ENCODE measurements around the gene ABCB9.

ABCB9 gene

DNA sequence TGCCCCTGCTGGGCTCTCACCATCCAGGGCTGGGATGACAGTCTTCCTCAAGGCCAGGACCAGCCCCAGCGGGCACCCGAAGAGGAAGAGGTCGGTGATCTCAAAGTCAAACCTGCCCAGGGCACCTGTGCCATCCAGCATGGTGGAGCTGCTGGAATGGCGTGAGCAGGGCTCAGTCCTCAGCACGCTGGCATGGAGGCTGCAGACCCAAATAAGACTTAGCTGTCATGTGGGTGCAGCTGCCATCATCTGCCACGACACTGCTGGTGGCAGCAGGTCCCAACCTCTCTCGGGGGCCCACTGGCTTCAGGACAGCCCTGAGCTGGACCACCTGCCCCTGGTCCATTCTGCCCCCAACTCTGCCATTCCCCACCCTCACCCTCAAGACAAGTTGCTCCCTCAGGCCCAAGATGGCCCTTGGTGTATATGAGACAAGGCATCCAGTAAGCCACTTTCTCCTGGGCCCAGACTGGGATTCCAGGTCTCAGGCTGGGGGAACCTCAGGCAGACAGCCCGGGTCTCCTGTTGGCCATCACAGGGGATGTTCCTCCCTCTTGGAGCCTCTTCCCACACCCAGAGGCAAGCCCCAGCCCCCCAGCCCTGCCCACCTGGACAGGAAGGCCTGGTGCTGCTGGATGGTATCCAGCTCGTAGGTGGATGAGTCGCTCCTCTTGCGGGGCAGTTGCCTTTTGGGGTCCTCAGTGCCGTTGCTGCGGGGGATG is 28.7 kb upstream of the ABCB9 start:
- DNase-seq: no peak

DNA sequence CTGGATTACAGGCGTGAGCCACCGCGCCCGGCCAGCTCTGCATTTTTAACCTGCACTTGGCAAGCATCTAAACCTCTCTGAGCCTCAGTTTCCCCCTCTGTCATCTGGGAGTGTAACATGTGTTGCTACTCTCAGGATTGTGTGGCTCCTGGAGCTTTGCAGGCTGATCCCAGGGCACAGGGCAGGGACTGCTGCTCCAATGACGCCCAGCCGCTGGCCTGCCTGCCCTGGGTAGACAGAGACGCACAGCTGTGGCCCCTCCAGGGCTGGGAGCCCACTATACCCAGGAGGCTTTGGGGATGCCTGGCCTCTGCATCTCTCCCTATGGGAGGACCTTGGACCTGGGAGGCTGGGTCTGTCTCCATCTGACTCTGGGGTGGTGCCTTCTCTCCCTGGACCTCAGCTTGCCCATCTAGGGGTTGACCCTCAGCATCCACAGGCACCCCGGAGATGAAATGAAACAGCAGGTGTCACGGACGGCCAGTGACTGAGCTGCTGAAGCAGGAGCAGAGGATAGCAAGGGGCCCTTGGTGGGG is 27.9 kb upstream of the ABCB9 start:
- DNase-seq: no peak

DNA sequence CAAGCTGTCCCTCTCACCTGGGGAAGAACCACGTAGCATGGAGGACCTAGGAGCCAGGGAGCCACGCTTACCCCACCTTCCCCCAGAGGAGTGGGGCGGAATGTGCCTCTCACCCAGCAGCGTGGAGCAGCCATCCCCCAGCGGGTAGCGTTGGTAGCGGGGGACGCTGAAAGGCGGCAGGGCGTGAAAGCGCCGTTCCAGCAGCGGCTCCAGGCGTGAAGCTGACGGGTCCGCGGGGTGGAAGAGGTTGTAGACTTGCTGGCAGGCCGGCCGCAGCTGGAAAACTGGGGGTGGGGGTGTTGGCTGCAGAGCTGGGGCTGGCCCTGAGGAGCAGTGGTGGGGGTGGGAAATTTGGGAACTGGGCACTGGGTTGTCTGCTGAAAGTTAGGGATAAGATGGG is 26.1 kb upstream of the ABCB9 start:
- no peak for DNase-seq

DNA sequence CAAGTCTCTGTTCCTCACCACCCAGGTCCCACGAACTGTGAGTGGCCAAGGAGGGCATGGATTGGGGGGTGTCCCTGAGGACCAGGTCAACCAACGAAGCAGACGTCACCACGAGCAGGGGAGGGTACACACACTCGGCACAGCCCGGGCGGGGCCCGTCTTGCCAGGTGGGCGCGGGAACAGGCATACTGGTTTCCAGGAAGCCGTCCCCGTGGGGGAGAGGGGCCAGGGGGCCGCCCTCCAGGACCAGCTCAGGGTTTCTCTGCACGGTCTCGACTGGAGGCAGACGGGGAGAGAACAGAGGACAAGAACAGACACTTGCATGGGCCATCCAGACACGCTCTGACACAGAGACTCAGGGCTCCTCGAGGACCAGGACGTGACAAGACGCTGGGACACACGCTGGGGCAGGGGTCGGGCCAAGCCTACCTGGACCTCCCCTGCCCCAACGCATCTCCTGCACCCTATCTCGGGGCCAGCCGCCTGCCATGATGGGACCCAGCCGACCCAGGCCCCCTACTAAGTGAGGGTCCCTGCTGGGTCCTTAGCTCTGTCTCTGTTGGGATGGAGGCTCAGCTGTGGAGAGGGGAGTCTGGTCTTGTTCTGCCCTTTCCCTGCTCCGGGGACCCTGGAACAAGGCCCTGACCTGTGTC is 25.5 kb upstream of the ABCB9 start:
- DNase-seq: no peak

DNA sequence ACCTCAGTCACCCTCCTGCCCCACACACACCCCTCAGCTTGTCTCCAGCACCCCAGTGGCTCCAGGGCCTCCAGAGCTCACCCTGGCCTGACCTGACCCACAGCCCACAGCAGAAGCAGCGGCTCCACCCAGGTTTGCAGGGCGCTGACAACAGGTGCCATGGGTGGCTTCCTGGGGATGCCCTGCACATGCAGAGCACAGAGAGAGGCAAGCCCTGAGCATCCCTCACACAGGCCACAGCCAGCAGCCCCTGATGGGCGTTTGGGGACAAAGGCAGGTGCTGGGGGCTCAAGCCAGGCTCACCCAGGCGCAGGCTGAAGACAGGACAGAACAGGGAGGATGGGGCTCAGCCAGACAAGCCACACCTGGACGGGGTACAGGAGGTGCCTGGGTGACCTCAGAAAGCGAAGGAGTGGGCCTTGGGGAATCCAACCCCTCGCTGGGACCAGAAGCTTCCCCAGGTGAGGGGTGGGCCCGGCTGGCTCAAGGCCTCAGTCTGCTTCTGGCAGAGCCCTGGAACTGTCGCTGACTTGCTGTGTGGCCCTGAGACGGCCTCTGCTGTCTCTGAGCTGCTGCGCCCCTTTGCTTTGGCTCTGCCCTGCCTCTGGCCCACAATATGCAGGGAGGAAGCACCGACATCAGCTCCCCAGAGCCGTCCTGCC is 24.8 kb upstream of the ABCB9 start:
- DNase-seq: no peak

DNA sequence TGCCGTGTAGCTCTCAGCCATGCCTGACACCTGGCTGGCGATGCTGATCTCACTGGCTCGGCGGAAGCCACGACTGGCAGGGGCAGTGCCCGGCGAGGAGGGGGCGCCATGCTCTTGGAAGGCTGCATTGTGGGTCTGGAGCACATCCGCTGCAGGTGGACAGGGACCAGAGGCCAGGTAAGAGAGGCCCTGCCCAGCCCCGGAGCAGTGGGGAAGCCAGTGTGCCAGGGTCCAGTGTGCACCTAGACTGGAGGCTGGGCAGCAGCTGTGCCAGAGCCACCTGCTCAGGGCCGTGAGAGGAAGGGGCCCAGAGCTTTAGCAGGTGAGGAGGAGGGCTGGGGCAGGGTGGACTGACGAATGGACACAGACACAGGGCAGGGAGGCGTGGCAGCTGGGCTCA is 24.3 kb upstream of the ABCB9 start:
- DNase-seq: no peak

DNA sequence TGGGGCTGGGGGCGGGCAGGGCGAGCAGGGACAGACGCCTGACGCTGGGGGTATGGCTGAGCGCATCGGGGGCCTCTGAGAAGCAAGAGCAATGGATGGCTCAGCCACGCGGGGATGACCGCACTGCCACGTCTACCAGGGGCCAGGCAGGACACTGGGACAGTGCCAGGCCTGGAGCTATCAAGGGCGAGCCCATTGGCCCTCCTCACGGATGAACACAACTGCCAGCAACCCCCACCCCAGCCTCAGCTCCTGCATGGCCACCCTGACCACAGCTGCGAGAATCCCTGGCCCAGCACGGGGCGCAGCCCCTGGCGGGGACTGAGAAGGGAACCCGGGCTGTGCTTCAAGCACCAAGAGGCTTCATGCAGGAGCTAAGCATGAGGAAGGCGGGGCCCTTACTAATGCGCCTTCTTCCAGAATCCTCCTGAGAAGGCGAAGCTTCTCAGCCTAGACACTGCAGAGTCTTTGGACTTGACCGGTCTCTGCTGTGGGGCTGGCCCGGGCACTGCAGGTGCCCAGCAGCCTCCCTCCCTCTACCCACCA is 23.7 kb upstream of the ABCB9 start:
- no peak for DNase-seq

DNA sequence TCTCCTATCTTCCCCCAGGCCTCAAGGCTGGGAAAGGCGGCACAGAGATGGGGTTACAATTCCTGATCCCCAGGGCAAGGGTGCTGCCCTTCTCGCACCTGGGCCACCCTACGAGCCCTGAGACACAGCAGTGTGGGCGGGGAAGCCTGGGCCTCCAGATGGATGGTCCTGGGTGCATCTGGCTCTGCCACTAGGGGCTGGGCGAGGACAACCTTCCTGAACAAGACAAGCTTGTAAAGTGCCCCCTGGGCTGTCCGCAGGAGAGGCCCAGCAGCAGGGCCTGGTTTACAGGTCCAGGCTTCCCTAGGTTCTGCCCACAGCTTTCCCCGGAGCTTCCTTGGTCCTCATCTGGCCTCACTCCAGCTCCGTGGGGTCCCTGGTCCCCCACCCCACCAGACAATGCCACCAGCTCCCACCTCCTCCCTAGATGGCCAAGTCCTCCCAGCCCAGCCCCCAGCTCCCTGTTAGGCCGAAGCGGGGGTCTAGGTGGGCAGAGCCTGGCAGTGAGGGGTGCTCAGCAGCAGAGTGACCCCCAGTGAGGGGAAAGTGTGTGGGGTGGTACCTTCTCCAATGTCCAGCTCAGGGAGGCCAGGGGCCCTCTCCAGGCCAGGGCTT is 23.1 kb upstream of the ABCB9 start:
- DNase-seq: no peak

DNA sequence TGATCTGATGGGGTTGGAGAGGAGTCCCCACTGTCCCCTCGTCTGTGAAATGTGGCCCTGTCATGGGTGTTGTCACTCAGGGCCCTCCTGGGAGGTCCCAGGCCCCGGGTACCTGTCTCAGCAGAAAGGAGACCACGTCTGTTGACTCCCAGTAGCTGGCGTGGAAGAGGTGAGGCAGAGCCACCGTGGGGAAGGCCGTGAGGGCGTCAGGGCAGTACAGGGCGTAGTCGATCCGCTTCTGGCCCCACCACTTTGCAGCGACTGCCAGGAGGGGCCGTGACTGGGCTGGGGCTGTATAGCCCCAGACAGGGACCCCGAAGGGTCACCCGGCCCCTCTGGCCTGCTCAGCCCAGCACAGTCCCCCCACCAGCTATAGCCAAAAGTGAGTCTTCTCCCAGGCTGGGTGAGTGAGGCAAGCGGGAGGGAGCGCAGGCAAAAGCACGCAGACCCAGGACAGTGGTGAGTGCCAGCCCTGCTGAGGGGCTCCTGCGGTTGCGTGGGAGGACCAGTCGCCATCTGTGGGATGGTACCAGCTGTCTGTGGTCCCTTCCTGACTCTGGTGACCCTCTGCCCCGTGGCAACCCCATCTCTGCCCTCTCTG is 22.4 kb upstream of the ABCB9 start:
- DNase-seq: no peak

DNA sequence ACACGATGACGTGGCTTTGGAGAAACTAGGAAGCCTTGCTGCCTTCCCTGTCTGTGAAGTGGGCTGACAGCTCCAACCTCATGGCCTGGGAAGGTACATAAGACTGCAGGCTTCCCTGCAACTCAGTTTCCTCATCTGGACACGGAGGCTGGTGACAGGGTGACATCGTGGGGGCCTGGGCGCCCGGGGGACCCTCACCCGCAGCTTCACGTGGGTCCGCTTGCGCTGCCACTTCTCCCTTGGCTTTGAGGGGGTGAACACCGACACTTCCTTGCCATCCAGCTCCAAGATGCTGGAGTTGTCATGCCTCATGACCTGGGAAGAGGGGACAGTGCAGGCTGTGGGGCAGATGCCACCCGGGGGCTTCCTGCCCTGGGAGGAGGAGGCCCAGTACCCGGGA is 21.8 kb upstream of the ABCB9 start:
- no peak for DNase-seq

DNA sequence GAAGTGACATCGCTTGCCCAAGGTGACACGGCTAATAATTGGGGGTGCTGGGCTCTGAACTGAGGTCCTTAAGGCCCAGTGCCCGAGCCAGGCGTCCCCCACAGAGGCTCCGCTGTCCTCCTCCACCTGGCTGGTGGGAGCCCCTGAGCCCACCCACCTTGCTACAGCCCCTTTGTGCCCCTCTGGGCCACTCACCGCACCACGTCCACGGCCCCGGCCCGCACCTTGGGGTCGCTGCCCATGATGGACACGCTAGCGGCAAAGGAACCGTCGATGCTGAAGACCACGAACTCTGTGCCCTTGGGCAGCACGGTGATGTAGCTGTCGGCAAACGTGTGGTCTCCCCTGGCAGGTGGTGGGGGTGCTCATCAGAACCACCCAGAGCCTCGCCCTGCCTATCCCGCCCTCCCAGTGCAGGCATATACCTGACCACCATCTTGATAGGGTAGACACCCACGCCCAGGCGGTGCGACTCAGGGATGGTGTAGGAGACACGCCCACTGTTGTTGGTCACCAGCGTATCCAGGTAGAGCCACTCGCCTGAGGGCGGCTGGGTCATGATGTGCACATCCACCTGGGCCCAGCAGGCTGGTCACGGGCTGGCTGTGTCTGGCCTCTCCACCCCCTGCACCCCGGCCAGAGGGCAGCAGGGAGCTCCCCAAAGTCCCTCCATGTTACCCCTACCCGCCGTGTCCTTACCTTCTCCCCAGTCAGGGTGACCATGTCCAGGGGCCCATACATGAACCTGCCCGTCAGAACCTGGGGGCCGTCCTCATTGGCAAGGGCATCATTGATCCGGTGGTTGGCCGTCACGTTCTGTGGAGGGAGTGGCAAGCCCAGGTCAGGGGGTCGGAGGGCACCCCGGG is 21.1 kb upstream of the ABCB9 start:
- DNase-seq: no peak

DNA sequence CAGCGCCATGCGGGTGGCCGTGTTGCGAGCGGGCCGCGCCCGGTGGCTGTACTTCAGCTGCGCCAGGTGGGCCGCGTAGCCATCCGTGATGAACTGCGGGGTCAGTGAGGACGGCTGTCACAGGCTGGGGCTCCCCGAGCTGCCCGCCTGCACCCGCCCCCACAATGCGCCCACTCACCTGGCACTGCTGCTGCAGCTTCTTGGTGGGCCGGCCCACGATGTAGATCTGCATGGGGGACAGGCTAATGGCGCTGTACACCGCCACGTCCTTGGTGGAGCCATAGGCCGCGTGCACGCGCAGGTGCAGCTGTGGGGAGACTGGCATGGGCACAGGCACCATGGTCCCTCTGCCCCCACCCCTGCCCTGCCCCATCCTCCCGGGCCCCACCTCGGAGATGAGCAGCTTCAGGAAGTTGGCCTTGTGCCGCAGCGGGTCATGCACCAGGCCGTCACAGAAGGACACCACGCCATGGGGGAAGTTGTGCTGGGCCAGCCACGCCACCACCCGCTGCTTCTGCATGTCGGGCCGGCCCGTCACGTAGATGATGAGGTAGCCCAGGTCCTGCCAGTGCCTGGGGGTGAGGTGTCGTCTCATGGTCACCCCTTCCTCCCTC is 20.1 kb upstream of the ABCB9 start:
- no peak for DNase-seq

DNA sequence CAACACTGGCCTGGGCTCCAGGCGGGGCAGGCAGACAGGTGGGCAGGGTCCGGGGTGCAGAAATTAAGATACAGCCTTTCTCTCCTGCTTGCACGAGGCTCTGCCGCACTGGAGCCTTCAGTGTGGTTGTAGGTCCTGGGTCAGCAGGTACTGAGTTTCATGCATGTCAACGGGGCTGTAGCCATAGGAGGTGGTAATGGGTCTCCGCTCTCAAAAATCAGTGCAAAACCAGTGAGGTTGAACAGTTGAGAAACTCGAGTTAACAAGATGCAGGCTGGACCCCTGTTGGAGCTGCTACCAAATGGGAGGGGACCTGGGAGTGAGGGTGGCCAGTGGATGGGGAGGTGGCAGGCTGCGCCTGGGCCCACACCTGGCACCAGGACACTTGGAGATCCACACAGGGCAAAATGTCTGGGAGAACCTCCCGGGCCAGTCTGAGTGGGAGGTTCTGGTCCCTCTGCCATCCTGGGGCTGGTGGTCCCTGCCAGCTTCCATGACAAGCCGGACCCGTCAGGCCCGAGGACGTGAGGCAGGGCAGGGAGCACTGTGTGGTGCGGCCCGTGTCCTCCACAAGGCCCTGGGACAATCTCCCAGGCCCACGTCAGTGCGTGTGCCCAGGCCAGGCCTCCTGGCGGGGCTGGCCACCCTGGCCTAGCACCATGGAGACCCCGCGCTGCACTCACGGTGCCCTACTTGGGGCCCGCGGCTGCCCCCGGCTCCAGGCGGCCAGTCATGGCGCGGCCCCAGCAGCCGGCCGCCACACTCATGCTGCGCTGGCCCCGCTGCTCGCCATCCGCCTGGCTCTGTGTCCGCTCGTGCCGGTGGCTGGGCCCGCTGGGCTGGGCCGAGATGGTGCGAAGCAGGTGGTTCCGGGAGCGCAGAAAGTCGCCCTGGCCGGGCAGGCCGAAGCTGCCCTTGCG is 19.3 kb upstream of the ABCB9 start:
- DNase-seq: no peak

DNA sequence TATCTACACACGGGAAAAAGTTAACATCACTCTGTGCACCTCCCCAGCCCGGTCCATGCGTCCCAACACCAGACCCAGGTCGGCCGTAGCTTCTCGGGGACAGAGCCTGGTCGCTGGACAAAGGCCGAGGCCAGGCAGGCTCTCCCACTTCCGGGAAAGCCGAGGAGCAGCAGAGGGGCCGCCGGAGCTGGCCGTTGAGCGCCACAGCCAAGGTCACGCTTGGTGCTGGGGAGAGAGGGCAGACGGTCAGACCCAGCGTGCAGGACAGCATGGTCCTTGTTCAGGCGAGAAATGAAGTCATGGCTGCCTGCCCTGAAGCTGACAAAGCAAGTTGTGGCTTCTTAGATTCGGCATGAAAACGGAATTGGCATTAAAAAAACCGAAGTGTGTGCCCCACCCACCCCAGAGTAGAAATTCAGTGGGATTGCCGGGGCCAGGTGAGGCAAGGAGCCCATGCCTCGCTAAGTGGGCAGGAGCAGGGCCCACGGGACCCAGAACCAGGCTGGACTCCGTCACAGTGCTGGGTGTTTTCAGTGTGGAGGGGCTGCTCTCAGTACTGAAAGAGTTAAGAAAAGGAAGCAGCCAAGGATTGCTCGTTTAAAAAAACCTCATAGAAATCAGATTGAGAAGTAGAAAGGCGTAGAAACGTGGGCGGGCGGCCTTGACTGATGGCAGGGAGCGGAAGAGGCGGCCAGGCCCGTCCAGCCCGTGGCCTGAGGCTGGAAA is 18.5 kb upstream of the ABCB9 start:
- no peak for DNase-seq

DNA sequence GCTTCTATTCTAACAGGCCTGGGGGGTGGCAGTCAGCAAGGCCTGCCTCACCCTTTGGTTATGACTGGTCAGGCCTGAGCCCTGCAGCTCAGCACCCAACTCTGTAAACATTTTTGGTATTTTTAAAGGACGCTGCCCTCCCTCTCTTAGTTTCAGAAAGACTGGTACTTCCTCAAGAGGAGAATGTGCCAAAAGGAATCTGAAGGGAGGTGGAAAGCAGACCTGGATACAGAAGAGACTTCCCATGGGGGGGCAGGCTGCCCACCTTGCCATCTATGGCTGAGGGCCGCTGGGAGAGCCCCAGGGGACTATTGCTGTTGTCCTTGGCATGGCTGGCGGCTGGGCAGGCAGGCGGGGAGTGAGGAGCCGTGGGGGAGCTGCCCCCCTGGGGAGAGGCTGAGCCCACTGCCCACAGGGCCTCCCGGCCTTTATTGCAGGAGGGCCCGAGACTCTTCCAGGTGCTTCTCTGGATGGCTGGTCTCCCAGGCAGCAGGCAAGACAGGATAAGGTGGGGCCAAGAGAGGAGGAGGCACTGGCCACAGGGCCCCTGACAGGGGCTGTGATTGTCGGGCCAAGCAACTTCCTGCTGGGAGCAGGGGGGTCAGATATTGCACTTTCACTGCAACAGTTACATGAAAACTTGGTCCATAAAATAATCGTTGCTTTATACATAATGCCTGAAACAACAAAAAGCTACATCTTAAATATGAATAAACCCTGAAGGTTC is 17.7 kb upstream of the ABCB9 start:
- DNase-seq: no peak

DNA sequence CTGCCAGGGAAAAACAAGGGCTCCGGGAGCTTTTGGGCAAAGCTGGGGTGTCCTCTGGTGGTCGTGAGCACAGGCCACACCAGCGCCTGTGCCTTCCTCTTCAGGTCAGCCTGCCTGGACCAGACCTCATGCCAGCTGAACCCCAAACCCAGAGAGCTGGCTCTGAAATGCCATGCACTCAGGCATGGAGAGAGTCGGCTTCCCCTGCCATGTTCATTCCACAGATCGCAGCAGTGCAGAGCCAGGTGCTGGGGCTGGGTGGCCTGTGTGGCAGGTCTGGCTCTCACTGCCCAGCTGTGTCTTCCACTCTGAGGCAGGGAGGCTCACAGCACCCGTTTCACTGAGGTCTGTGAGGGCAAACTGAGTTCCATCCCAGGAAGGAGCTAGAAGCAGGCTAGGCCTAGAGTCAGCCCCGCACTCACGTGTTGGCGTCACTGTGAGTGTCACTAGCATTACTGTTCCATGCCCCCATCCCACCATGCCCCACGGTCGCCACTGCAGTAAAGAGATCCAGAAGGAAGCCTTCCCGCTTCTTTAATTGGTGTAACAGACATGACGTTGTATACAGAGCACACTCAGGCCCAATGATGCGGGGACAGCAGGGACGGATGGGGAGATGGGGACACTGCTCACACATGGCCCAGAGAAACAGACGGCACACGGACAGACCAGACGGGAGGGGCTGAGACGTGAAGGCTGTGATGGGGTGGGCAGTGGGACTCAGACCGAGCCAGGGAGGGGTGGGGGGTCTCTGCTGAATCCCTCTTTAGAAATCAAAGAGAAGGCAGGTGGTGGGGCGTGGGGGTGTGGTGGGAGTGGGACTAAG is 16.9 kb upstream of the ABCB9 start:
- DNase-seq: no peak

DNA sequence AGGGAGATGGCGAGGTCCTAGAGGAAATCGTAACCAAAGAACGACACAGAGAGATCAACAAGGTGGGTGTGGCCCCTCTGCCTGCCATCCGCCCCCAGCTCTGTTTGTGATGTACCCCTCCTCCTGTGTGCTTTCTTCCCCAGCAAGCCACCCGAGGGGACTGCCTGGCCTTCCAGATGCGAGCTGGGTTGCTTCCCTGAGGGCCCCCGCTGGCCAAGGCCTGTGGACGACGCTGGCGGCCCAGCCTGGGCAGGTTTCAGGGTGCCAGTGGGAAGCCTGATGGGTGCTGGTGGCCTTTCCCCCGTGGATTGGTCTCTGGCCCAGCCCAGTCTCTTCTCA is 16.2 kb upstream of the ABCB9 start:
- no peak for DNase-seq
